Measurements from ENCODE around the gene TEDDM1.

DNA sequence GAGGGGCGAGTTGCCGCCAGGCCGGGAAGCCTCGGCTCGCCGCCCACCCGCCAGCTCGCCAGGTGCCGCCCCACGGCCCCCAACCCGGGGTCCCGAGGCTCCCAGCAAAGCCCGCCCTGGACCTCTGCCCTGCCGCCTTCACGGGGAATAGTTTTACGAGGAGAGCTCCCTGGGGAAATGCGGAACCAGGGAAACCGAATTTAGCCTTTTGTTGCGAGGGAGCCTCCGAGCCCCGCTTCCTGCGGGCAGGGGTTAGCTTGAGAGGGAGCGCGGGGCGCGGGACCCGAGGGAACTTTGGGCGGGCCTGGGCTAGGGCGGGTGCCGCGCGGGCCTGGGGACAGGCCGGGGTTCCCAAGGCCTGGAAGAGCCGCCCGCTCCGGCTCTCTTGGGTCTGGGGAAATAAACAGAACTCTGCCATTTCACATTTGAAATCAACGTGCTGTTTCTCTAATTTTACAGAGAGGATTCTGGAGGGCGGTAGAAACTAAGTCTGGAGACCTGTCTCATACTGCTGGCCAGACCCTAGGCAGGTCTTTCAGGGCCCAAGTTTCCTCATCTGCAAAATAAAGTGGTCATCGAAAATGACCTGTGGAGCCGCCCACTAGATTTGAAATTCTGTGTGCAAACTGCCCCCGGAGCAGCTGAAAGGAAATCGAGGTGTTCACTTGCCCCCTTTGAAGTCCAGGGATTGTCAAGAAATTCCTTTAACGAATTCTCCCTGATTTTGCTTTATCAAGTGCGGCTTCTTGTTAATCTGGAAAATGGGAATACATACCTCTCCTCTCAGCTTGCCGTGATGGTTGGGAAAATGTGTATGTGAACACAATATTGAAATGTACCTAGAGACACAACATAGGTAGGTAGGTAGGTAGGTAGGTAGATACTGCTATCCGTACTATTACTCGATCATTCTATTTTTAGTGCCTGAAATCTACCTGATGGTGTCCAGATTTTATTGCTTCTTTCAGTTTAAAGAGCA lies 8.1 kb downstream of the TEDDM1 start:
- TF ChIP-seq CTCF (conservative IDR thresholded peaks at IDR 0.05; ENCODE audit: low read length), result no peak
- TF ChIP-seq EZH2phosphoT487 (IDR thresholded peaks at IDR 0.05; ENCODE audit: borderline replicate concordance), result no peak
